IMR-90 (cell line): ENCODE measurements around the gene FAM163A. TPM values are rescaled to one million over a fixed set of nuclear protein-coding genes. Genes with fewer than 3 reads are reported as not detected.

Source experiments
- ATAC-seq: fragments of 200-7000 bp; cut with Tn5 transposase; 2 replicates; pipeline ENCODE4 v1.9.1; 2020; ENCODE audit warnings: low read depth, mild to moderate bottlenecking, moderate library complexity
- BruUV-seq: library from RNA; stranded (reverse); fragments of 400-500 nt; replicated peaks from 2 replicates; lab custom pipeline; 2021; lab: Mats Ljungman, UMichigan
- CTCF ChIA-PET: fragments of 300-600 bp; formaldehyde crosslinking; extraction: SDS; loops from one replicate; lab custom pipeline; 2021; ENCODE audit warnings: antibody characterized with exemption; lab: Yijun Ruan, JAX
- POLR2A ChIA-PET: fragments of 300-600 bp; sonication (Branson Sonifier 250); formaldehyde crosslinking; loops from one replicate; lab custom pipeline; 2022; ENCODE audit warnings: antibody characterized with exemption; ENCODE audit not compliant: unreplicated experiment; lab: Charles Lee
- DNase-seq: peaks from one replicate; pipeline ENCODE4 v3.0.0; 2013
- H2AFZ ChIP-seq: replicated peaks from 2 replicates; pipeline ENCODE3; 2013; ENCODE audit warnings: low read length, mild to moderate bottlenecking; ENCODE audit not compliant: poor library complexity
- H2AK5ac ChIP-seq: 2 replicates; pipeline ENCODE4 v1.6.1; 2013; ENCODE audit warnings: low read depth, low read length, inconsistent platforms
- H2AK9ac ChIP-seq: replicated peaks from 2 replicates; pipeline ENCODE3; 2013; ENCODE audit warnings: mild to moderate bottlenecking, low read depth, low read length, moderate library complexity; ENCODE audit not compliant: poor library complexity
- H2BK120ac ChIP-seq: 2 replicates; pipeline ENCODE4 v1.6.1; 2013; ENCODE audit warnings: low read depth, low read length, inconsistent platforms
- H2BK15ac ChIP-seq: 3 replicates; pipeline ENCODE4 v1.6.1; 2013; ENCODE audit warnings: low read depth, low read length, inconsistent platforms
- H2BK20ac ChIP-seq: 2 replicates; pipeline ENCODE4 v1.6.1; 2013; ENCODE audit warnings: low read depth, mild to moderate bottlenecking, inconsistent platforms, low read length, moderate library complexity
- H2BK5ac ChIP-seq: 2 replicates; pipeline ENCODE4 v1.6.1; 2013; ENCODE audit warnings: mild to moderate bottlenecking, low read depth, low read length, inconsistent platforms; ENCODE audit not compliant: poor library complexity, severe bottlenecking
- H3K14ac ChIP-seq: replicated peaks from 2 replicates; pipeline ENCODE4 v1.6.1; 2013; ENCODE audit warnings: low read depth, low read length, inconsistent platforms
- H3K18ac ChIP-seq: 2 replicates; pipeline ENCODE4 v1.6.1; 2013; ENCODE audit warnings: low read depth, low read length, control low read depth
- H3K23ac ChIP-seq: 2 replicates; pipeline ENCODE4 v1.6.1; 2013; ENCODE audit warnings: low read depth, low read length, inconsistent platforms
- H3K27ac ChIP-seq: 2 replicates; pipeline ENCODE4 v1.5.1; 2013; ENCODE audit warnings: mild to moderate bottlenecking, control low read depth, low read length; ENCODE audit not compliant: insufficient read depth
- H3K27me3 ChIP-seq: 2 replicates; pipeline ENCODE4 v1.6.1; 2013; ENCODE audit warnings: low read length; ENCODE audit not compliant: control insufficient read depth, insufficient read depth
- H3K36me3 ChIP-seq: 2 replicates; pipeline ENCODE4 v1.6.1; 2013; ENCODE audit warnings: low read length, mixed read lengths; ENCODE audit not compliant: control insufficient read depth, insufficient read depth
- H3K4ac ChIP-seq: 2 replicates; pipeline ENCODE4 v1.6.1; 2013; ENCODE audit warnings: low read depth, low read length, inconsistent platforms
- H3K4me1 ChIP-seq: 2 replicates; pipeline ENCODE4 v1.6.1; 2013; ENCODE audit warnings: low read length, mixed read lengths; ENCODE audit not compliant: control insufficient read depth, insufficient read depth
- H3K4me2 ChIP-seq: 2 replicates; pipeline ENCODE4 v1.6.1; 2013; ENCODE audit warnings: low read depth, mild to moderate bottlenecking, control low read depth, low read length, moderate library complexity
- H3K4me3 ChIP-seq: 2 replicates; pipeline ENCODE4 v1.5.1; 2013; ENCODE audit warnings: low read depth, mild to moderate bottlenecking, control low read depth, low read length, moderate library complexity; ENCODE audit not compliant: insufficient read depth
- H3K56ac ChIP-seq: 2 replicates; pipeline ENCODE4 v1.6.1; 2013; ENCODE audit warnings: low read length, inconsistent platforms; ENCODE audit not compliant: insufficient read depth; ENCODE audit errors: extremely low read depth
- H3K79me1 ChIP-seq, 2 experiments: 2 replicates each; pipeline ENCODE4 v1.6.1; 2013; ENCODE audit warnings: low read length in 2 of 2, inconsistent platforms in 1 of 2, low read depth in 1 of 2
- H3K9ac ChIP-seq: 2 replicates; pipeline ENCODE4 v1.6.1; 2013; ENCODE audit warnings: low read depth, low read length, control low read depth
- H3K9me1 ChIP-seq: 2 replicates; pipeline ENCODE4 v1.6.1; 2013; ENCODE audit warnings: low read length, inconsistent platforms; ENCODE audit not compliant: insufficient read depth
- H3K9me3 ChIP-seq: 2 replicates; pipeline ENCODE4 v1.6.1; 2013; ENCODE audit warnings: low read length; ENCODE audit not compliant: control insufficient read depth, insufficient read depth
- H4K20me1 ChIP-seq: 2 replicates; pipeline ENCODE4 v1.6.1; 2013; ENCODE audit warnings: low read length, inconsistent platforms; ENCODE audit not compliant: insufficient read depth
- H4K5ac ChIP-seq: 2 replicates; pipeline ENCODE4 v1.6.1; 2013; ENCODE audit warnings: mild to moderate bottlenecking, low read depth, low read length, control low read depth
- H4K8ac ChIP-seq, 2 experiments: 2 replicates each; pipeline ENCODE4 v1.6.1; 2013; ENCODE audit warnings: low read depth in 2 of 2, low read length in 2 of 2, control low read depth in 1 of 2, inconsistent platforms in 1 of 2
- H4K91ac ChIP-seq: 2 replicates; pipeline ENCODE4 v1.6.1; 2013; ENCODE audit warnings: low read depth, low read length, inconsistent platforms; ENCODE audit not compliant: insufficient read depth
- CEBPB ChIP-seq: IDR thresholded peaks from 2 replicates; pipeline ENCODE4 v1.6.1; 2012; ENCODE audit warnings: low read depth, low read length, improper control_type of control experiment
- CHD1 ChIP-seq: IDR thresholded peaks from 2 replicates; pipeline ENCODE4 v1.6.1; 2012; ENCODE audit warnings: low read depth, low read length, improper control_type of control experiment
- FOS ChIP-seq: fragments of 150-350 bp; IDR thresholded peaks from 2 replicates; pipeline ENCODE4 v1.6.1; 2016; ENCODE audit warnings: low read depth, low read length
- MAFK ChIP-seq: IDR thresholded peaks from 2 replicates; pipeline ENCODE4 v1.6.1; 2012; ENCODE audit warnings: low read depth, low read length, improper control_type of control experiment
- MAZ ChIP-seq: IDR thresholded peaks from 2 replicates; pipeline ENCODE4 v1.6.1; 2012; ENCODE audit warnings: low read depth, mild to moderate bottlenecking, low read length, improper control_type of control experiment, moderate library complexity, borderline replicate concordance
- WGBS, 2 experiments: methylation state at CpG; one replicate each; pipeline versions ENCODE4 v1.1.5 to v1.1.7; 2013; ENCODE audit warnings: missing lambda C conversion rate in 2 of 2; ENCODE audit not compliant: insufficient read length in 1 of 2; ENCODE audit errors: extremely low coverage in 2 of 2; 5-methylcytosine and 5-hydroxymethylcytosine counted together
- dilution Hi-C: fragments of 300-500 bp; cut with HindIII; formaldehyde crosslinking; loops from one replicate; pipeline ENCODE4 v1.14.3; 2018; ENCODE audit warnings: low sequenced_read_pairs; ENCODE audit not compliant: unreplicated experiment
- in situ Hi-C: fragments of 300-500 bp; cut with MboI; formaldehyde crosslinking; loops from 3 replicates; pipeline ENCODE4 v1.14.3; 2019; ENCODE audit warnings: low sequenced_read_pairs, inconsistent platforms, mixed read lengths
- intact Hi-C: fragments of 100-400 bp; cut with micrococcal nuclease; formaldehyde crosslinking; loops from 2 replicates; pipeline ENCODE4 v1.10.0; 2022
- polyA plus RNA-seq, 3 experiments: library from polyadenylated mRNA; depleted of rRNA; stranded (reverse); fragments of >200 nt; gene quantifications; 2 replicates each; pipeline ENCODE4 v1.2.3, GENCODE V29; 2012; ENCODE audit warnings: low replicate concordance in 1 of 3
- total RNA-seq: library from RNA; depleted of rRNA; stranded (reverse); fragments of >200 nt; gene quantifications from 2 replicates; pipeline ENCODE4 v1.2.3, GENCODE V29; 2012

FAM163A gene
- total and polyA plus RNA-seq, 2 of the 4 experiments (the other 2 are of a cell fraction) = not detected

GRCh38 chr1:179818743-179819173 is 75.7 kb downstream of the FAM163A start:
- Histone ChIP-seq H3K79me1 (no peaks in the 10 kb centered on the region), H3K56ac (no peak overlapping the region), H2BK20ac (no peak overlapping the region), H4K8ac (peak overlapping the region in 1 of 2 experiments; percentile 35; a peak in 1 of 4 replicates), H2AK5ac (no peak overlapping the region), H3K18ac (no peak overlapping the region), H3K4me1 (peaks cover 22% of the 10 kb centered on the region), H3K14ac (no peak overlapping the region), H3K4me2 (no peak overlapping the region), H2BK15ac (no peak overlapping the region), H3K23ac (no peak overlapping the region; the same call in 1 of the 2 replicates), H3K4ac (peak overlapping the region; percentile 29), H2BK5ac (no peak overlapping the region), H2BK120ac (peak overlapping the region; percentile 24; the same call in 1 of the 2 replicates), H4K20me1 (no peaks in the 10 kb centered on the region), H3K27ac (no peak overlapping the region), H2AK9ac (peak overlapping the region; percentile 75), H4K5ac (no peak overlapping the region), H3K9me1 (peaks cover 5% of the 10 kb centered on the region; the same call in 1 of the 2 replicates), H3K27me3 (peaks cover 11% of the 10 kb centered on the region), H3K36me3 (no peaks in the 10 kb centered on the region), H2AFZ (peak overlapping the region; percentile 89), H3K4me3 (no peak overlapping the region), H4K91ac (no peak overlapping the region), H3K9me3 (no peaks in the 10 kb centered on the region), H3K9ac (no peak overlapping the region)
- BruUV-seq = no TSS peak
- no CpG with 5 or more reads among the region's 14 CpGs for WGBS, 2 experiments
- dilution Hi-C loops (no loop called here), intact Hi-C loops (no loop called here), in situ Hi-C loops (loop anchor here (25.0 kb wide), 1 partner anchor 581 kb away; the partner anchor contains the start of gene ABL2)
- CTCF ChIA-PET = interaction anchor here (1.4 to 6.2 kb wide), 4 partner anchors 9 to 114 kb away, joined by 3 to 104 read pairs (median 11); no protein-coding TSS in a partner anchor
- DNase-seq = peak; percentile 30
- no peak for ATAC-seq
- POLR2A ChIA-PET = no interaction called here
- TF ChIP-seq CEBPB (no peak), FOS (no peak), MAFK (no peak), CHD1 (no peak), MAZ (peak; percentile 71)
